ENCODE results near the gene ZFR.

DNA sequence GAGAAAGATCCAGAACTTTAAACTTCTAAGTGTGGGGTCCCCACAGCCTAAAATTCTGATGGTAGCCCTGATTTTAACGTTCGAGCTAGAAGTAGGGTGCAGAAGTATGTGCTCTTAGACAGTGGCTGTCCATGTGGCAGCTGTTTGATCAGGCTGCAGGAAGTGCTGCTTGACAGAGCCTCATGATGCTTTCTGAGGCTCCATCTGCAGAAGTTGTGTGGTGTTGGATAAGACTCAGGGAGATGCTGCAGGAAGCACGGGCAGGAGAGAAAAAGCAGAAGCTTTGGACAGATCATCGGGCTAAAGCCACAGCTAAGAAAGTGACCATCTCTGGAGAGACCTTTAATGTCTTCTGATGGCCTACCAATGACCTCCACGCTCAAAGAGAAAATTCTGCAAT is 139.9 kb downstream of the ZFR start:
- TF ChIP-seq, protein P1, sequence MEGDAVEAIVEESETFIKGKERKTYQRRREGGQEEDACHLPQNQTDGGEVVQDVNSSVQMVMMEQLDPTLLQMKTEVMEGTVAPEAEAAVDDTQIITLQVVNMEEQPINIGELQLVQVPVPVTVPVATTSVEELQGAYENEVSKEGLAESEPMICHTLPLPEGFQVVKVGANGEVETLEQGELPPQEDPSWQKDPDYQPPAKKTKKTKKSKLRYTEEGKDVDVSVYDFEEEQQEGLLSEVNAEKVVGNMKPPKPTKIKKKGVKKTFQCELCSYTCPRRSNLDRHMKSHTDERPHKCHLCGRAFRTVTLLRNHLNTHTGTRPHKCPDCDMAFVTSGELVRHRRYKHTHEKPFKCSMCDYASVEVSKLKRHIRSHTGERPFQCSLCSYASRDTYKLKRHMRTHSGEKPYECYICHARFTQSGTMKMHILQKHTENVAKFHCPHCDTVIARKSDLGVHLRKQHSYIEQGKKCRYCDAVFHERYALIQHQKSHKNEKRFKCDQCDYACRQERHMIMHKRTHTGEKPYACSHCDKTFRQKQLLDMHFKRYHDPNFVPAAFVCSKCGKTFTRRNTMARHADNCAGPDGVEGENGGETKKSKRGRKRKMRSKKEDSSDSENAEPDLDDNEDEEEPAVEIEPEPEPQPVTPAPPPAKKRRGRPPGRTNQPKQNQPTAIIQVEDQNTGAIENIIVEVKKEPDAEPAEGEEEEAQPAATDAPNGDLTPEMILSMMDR (IDR thresholded peaks at IDR 0.05) = no peak
- TF ChIP-seq ZFX (IDR thresholded peaks at IDR 0.05; ENCODE audit: borderline replicate concordance) = no peak

Measured in 22Rv1 (cell line).